ENCODE measurements around the gene TMEM131.

DNA sequence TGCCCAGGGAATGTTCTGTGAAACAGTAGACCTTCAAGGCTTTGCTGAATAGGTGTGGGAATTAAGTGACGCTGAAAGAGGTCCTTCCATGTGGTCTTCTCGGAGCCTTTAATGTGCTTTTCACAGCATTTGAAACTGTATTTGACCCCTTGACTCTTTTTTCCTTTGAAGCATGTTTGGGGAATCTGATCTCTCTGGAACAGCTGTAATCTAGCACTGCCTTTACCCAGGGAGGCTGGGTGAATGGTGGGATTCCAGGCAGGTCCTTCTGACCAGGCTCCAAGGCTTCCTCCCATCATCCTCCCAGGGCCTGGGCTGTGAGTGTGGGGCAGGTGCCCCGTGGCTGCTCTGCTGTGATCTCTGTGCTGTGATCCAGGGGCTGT, 278.1 kb downstream of the TMEM131 start:
- TF ChIP-seq, protein P1, sequence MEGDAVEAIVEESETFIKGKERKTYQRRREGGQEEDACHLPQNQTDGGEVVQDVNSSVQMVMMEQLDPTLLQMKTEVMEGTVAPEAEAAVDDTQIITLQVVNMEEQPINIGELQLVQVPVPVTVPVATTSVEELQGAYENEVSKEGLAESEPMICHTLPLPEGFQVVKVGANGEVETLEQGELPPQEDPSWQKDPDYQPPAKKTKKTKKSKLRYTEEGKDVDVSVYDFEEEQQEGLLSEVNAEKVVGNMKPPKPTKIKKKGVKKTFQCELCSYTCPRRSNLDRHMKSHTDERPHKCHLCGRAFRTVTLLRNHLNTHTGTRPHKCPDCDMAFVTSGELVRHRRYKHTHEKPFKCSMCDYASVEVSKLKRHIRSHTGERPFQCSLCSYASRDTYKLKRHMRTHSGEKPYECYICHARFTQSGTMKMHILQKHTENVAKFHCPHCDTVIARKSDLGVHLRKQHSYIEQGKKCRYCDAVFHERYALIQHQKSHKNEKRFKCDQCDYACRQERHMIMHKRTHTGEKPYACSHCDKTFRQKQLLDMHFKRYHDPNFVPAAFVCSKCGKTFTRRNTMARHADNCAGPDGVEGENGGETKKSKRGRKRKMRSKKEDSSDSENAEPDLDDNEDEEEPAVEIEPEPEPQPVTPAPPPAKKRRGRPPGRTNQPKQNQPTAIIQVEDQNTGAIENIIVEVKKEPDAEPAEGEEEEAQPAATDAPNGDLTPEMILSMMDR (IDR thresholded peaks at IDR 0.05): no peak
- TF ChIP-seq POLR2A (IDR thresholded peaks at IDR 0.05): no peak

All from heart left ventricle (tissue), 13 donors.